AG09309 (cell line): Measurements from ENCODE around the gene TBC1D14.

Experiments
- DNase-seq: peaks from one replicate; pipeline ENCODE4 v3.0.0-alpha.2; 2010; ENCODE audit warnings: low read depth
- H3K4me3 ChIP-seq: 2 replicates; pipeline ENCODE4 v1.5.1; 2011; ENCODE audit warnings: mild to moderate bottlenecking, low read depth, low read length, moderate library complexity; ENCODE audit not compliant: control insufficient read depth
- CTCF ChIP-seq: IDR thresholded peaks from 2 replicates; pipeline ENCODE4 v1.5.1; 2011; ENCODE audit warnings: mild to moderate bottlenecking, low read depth, low read length, inconsistent platforms; ENCODE audit not compliant: insufficient read depth, control insufficient read depth; ENCODE audit errors: missing control alignments

The TBC1D14 gene

GRCh38 chr4:6909113-6909969 is at the start of gene TBC1D14:
Gene TBC1D14 (plus strand): TSS chr4:6909826. CDS start chr4:6923390, 13,564 bp downstream.
- TF ChIP-seq CTCF: peak; percentile 6

GRCh38 chr4:6868386-6868785 is 41.2 kb upstream of the TBC1D14 start:
- no peak for TF ChIP-seq CTCF
- H3K4me3 ChIP-seq: no peak overlapping the region
- DNase-seq: no peak

More at GRCh38 chr4:6909113-6909969, at the start of gene TBC1D14:
- peak within 1 kb of the TSS; percentile 67 for H3K4me3 ChIP-seq
- DNase-seq: no peak

- no peak overlapping the region for H3K4me3 ChIP-seq
- TF ChIP-seq CTCF: no peak
- no peak for DNase-seq
These were observed 39.7 kb upstream of the TBC1D14 start for GRCh38 chr4:6869944-6870343.

- TF ChIP-seq CTCF: peak; percentile 30
- no peak for DNase-seq
- H3K4me3 ChIP-seq: no peak overlapping the region
These were observed 36.3 kb upstream of the TBC1D14 start for GRCh38 chr4:6873291-6873690.

- peak; percentile 90 for TF ChIP-seq CTCF
- H3K4me3 ChIP-seq: no peak overlapping the region
- DNase-seq: no peak
These were observed 35.7 kb upstream of the TBC1D14 start for GRCh38 chr4:6873792-6874461.

GRCh38 chr4:6874981-6875380 is 34.6 kb upstream of the TBC1D14 start:
- no peak overlapping the region for H3K4me3 ChIP-seq
- TF ChIP-seq CTCF: no peak
- DNase-seq: no peak
